ENCODE results near the gene BCL2L14. TPM values are rescaled to one million over a fixed set of nuclear protein-coding genes. Genes with fewer than 3 reads are reported as not detected.

The BCL2L14 gene
- polyA plus RNA-seq, 1 of the 3 experiments (the other 2 are of a cell fraction) = not detected

DNA sequence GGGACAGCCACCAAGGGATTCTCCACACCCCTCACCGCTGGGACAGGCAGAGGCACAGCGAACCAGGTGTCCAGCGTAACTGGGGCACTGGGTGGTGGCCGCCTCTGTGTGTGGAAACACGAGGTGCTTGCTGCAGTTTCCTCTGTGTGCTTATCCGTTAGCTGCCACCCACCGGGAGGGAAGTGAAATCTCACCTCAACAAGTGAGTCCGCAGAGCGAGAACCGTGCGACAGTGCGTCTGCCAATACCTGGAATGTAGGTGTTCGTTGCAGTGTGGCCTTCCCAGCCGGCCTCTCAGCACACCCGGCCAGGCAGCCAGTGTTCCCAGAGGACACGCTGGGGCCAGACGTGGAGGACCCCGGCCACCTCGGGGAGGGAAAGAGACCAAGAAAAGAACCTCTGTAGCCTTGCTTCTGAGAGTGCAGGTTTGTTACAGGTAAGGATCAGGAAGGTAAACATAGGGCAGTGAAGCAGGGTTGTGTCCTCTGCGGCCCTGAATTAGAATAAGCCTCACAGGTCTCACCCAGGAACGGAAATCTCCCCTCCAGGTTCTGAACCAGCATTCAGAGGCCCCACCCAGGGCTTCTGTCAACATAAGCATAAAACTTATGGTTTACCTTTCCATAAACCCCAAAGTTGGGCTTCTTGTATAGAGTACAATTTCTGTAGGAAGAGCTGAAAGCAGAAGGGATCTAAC, 1.5 kb downstream of the BCL2L14 start:
- H4K20me1 ChIP-seq (ENCODE audit: insufficient read depth) = no peaks in the 10 kb centered on the region
- H3K79me2 ChIP-seq (ENCODE audit: insufficient read depth) = no peaks in the 10 kb centered on the region
- no peak overlapping the region for H3K27ac ChIP-seq (ENCODE audit: low read depth in 2 of 2, low read length in 1 of 2)
- H3K4me3 ChIP-seq (ENCODE audit: low read depth in 2 of 2, low read length in 1 of 2) = no peak overlapping the region
- ChIA-PET POLR2A (no interaction called here), CTCF (interaction anchor here (0.6 to 1.1 kb wide), 3 partner anchors 227 to 491 kb away, joined by 3 to 4 read pairs (median 3); no protein-coding TSS in a partner anchor)
- no peaks in the 10 kb centered on the region for H3K9me2 ChIP-seq
- DNase-seq = no peak
- H3K9ac ChIP-seq = no peak overlapping the region
- H3K4me1 ChIP-seq (ENCODE audit: control insufficient read depth in 1 of 2, insufficient read depth in 2 of 2, low read depth in 1 of 2, low read length in 1 of 2) = no peaks in the 10 kb centered on the region; a peak in 1 of 4 replicates
- H3K4me2 ChIP-seq = no peak overlapping the region
- no peaks in the 10 kb centered on the region for H3K36me3 ChIP-seq (replicated peaks in 1 of 2; ENCODE audit: control insufficient read depth in 1 of 2, insufficient read depth in 2 of 2, low read length in 1 of 2)
- no peaks in the 10 kb centered on the region; the same call in 1 of the 2 replicates for H3K27me3 ChIP-seq (ENCODE audit: insufficient read depth)
- no peak for TF ChIP-seq JUND (IDR thresholded peaks at IDR 0.05)
- TF ChIP-seq, protein P1, sequence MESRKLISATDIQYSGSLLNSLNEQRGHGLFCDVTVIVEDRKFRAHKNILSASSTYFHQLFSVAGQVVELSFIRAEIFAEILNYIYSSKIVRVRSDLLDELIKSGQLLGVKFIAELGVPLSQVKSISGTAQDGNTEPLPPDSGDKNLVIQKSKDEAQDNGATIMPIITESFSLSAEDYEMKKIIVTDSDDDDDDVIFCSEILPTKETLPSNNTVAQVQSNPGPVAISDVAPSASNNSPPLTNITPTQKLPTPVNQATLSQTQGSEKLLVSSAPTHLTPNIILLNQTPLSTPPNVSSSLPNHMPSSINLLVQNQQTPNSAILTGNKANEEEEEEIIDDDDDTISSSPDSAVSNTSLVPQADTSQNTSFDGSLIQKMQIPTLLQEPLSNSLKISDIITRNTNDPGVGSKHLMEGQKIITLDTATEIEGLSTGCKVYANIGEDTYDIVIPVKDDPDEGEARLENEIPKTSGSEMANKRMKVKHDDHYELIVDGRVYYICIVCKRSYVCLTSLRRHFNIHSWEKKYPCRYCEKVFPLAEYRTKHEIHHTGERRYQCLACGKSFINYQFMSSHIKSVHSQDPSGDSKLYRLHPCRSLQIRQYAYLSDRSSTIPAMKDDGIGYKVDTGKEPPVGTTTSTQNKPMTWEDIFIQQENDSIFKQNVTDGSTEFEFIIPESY (IDR thresholded peaks at IDR 0.05; ENCODE audit: borderline replicate concordance, low read depth) = no peak
- TF ChIP-seq YY1 (IDR thresholded peaks at IDR 0.05; ENCODE audit: low read depth) = no peak
- TF ChIP-seq RCOR1 (IDR thresholded peaks at IDR 0.05; ENCODE audit: low read length) = no peak
- TF ChIP-seq, protein P2, sequence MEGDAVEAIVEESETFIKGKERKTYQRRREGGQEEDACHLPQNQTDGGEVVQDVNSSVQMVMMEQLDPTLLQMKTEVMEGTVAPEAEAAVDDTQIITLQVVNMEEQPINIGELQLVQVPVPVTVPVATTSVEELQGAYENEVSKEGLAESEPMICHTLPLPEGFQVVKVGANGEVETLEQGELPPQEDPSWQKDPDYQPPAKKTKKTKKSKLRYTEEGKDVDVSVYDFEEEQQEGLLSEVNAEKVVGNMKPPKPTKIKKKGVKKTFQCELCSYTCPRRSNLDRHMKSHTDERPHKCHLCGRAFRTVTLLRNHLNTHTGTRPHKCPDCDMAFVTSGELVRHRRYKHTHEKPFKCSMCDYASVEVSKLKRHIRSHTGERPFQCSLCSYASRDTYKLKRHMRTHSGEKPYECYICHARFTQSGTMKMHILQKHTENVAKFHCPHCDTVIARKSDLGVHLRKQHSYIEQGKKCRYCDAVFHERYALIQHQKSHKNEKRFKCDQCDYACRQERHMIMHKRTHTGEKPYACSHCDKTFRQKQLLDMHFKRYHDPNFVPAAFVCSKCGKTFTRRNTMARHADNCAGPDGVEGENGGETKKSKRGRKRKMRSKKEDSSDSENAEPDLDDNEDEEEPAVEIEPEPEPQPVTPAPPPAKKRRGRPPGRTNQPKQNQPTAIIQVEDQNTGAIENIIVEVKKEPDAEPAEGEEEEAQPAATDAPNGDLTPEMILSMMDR (IDR thresholded peaks at IDR 0.05) = no peak
- no peak for TF ChIP-seq TAF1 (IDR thresholded peaks at IDR 0.05; ENCODE audit: borderline replicate concordance, low read depth, low read length)
- TF ChIP-seq NRF1 (IDR thresholded peaks at IDR 0.05; ENCODE audit: low read depth, low read length) = no peak
- TF ChIP-seq GABPA (IDR thresholded peaks at IDR 0.05; ENCODE audit: low read depth) = no peak
- no peak for TF ChIP-seq MXI1 (IDR thresholded peaks at IDR 0.05; ENCODE audit: low read depth, low read length)
- TF ChIP-seq SIN3A (IDR thresholded peaks at IDR 0.05; ENCODE audit: borderline replicate concordance, low read depth, low read length) = no peak
- no peak for TF ChIP-seq RAD21 (IDR thresholded peaks at IDR 0.05; ENCODE audit: low read length)
- TF ChIP-seq RFX5 (IDR thresholded peaks at IDR 0.05; ENCODE audit: low read length) = no peak
- no peak for TF ChIP-seq GATA2 (CRISPR knock-in tag; IDR thresholded peaks at IDR 0.05)
- TF ChIP-seq CHD2 (IDR thresholded peaks at IDR 0.05; ENCODE audit: low read length, partially characterized antibody) = no peak
- TF ChIP-seq, protein P3, sequence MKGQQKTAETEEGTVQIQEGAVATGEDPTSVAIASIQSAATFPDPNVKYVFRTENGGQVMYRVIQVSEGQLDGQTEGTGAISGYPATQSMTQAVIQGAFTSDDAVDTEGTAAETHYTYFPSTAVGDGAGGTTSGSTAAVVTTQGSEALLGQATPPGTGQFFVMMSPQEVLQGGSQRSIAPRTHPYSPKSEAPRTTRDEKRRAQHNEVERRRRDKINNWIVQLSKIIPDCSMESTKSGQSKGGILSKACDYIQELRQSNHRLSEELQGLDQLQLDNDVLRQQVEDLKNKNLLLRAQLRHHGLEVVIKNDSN (IDR thresholded peaks at IDR 0.05; ENCODE audit: borderline replicate concordance, low read depth) = no peak
- H3F3A ChIP-seq (replicated peaks; ENCODE audit: insufficient read depth) = no peaks in the 10 kb centered on the region
- WGBS (ENCODE audit: low lambda C conversion rate) = 75% methylated on average over 17 of the region's 21 CpGs
- no peaks in the 10 kb centered on the region for H3K9me3 ChIP-seq
- H2AFZ ChIP-seq (ENCODE audit: low read depth) = no peak overlapping the region
